ENCODE measurements around the gene HOTAIR.

- TF ChIP-seq CTCF (conservative IDR thresholded peaks at IDR 0.05 in 1 of 2, IDR thresholded peaks at IDR 0.05 in 1 of 2; ENCODE audit: extremely low read depth in 1 of 2, insufficient read depth in 1 of 2, low read depth in 1 of 2, low read length in 2 of 2) (no peak), EZH2 (IDR thresholded peaks at IDR 0.05; ENCODE audit: borderline replicate concordance, low read length) (no peak)
Observed at GRCh38 chr12:54015018-54015931, 40.5 kb upstream of the HOTAIR start.

Measured in mammary epithelial cell (primary cell).